IMR-90 (cell line): ENCODE measurements around the gene HOXA7. TPM values are rescaled to one million over a fixed set of nuclear protein-coding genes. Genes with fewer than 3 reads are reported as not detected.

Experiments
- ATAC-seq: fragments of 200-7000 bp; cut with Tn5 transposase; 2 replicates; pipeline ENCODE4 v1.9.1; 2020; ENCODE audit warnings: low read depth, mild to moderate bottlenecking, moderate library complexity
- BruUV-seq: library from RNA; stranded (reverse); fragments of 400-500 nt; replicated peaks from 2 replicates; lab custom pipeline; 2021; lab: Mats Ljungman, UMichigan
- CTCF ChIA-PET: fragments of 300-600 bp; formaldehyde crosslinking; extraction: SDS; loops from one replicate; lab custom pipeline; 2021; ENCODE audit warnings: antibody characterized with exemption; lab: Yijun Ruan, JAX
- POLR2A ChIA-PET: fragments of 300-600 bp; sonication (Branson Sonifier 250); formaldehyde crosslinking; loops from one replicate; lab custom pipeline; 2022; ENCODE audit warnings: antibody characterized with exemption; ENCODE audit not compliant: unreplicated experiment; lab: Charles Lee
- DNase-seq: peaks from one replicate; pipeline ENCODE4 v3.0.0; 2013
- H2AFZ ChIP-seq: replicated peaks from 2 replicates; pipeline ENCODE3; 2013; ENCODE audit warnings: low read length, mild to moderate bottlenecking; ENCODE audit not compliant: poor library complexity
- H2AK5ac ChIP-seq: 2 replicates; pipeline ENCODE4 v1.6.1; 2013; ENCODE audit warnings: low read depth, low read length, inconsistent platforms
- H2AK9ac ChIP-seq: replicated peaks from 2 replicates; pipeline ENCODE3; 2013; ENCODE audit warnings: mild to moderate bottlenecking, low read depth, low read length, moderate library complexity; ENCODE audit not compliant: poor library complexity
- H2BK120ac ChIP-seq: 2 replicates; pipeline ENCODE4 v1.6.1; 2013; ENCODE audit warnings: low read depth, low read length, inconsistent platforms
- H2BK15ac ChIP-seq: 3 replicates; pipeline ENCODE4 v1.6.1; 2013; ENCODE audit warnings: low read depth, low read length, inconsistent platforms
- H2BK20ac ChIP-seq: 2 replicates; pipeline ENCODE4 v1.6.1; 2013; ENCODE audit warnings: low read depth, mild to moderate bottlenecking, inconsistent platforms, low read length, moderate library complexity
- H2BK5ac ChIP-seq: 2 replicates; pipeline ENCODE4 v1.6.1; 2013; ENCODE audit warnings: mild to moderate bottlenecking, low read depth, low read length, inconsistent platforms; ENCODE audit not compliant: poor library complexity, severe bottlenecking
- H3K14ac ChIP-seq: replicated peaks from 2 replicates; pipeline ENCODE4 v1.6.1; 2013; ENCODE audit warnings: low read depth, low read length, inconsistent platforms
- H3K18ac ChIP-seq: 2 replicates; pipeline ENCODE4 v1.6.1; 2013; ENCODE audit warnings: low read depth, low read length, control low read depth
- H3K23ac ChIP-seq: 2 replicates; pipeline ENCODE4 v1.6.1; 2013; ENCODE audit warnings: low read depth, low read length, inconsistent platforms
- H3K27ac ChIP-seq: 2 replicates; pipeline ENCODE4 v1.5.1; 2013; ENCODE audit warnings: mild to moderate bottlenecking, control low read depth, low read length; ENCODE audit not compliant: insufficient read depth
- H3K27me3 ChIP-seq: 2 replicates; pipeline ENCODE4 v1.6.1; 2013; ENCODE audit warnings: low read length; ENCODE audit not compliant: control insufficient read depth, insufficient read depth
- H3K36me3 ChIP-seq: 2 replicates; pipeline ENCODE4 v1.6.1; 2013; ENCODE audit warnings: low read length, mixed read lengths; ENCODE audit not compliant: control insufficient read depth, insufficient read depth
- H3K4ac ChIP-seq: 2 replicates; pipeline ENCODE4 v1.6.1; 2013; ENCODE audit warnings: low read depth, low read length, inconsistent platforms
- H3K4me1 ChIP-seq: 2 replicates; pipeline ENCODE4 v1.6.1; 2013; ENCODE audit warnings: low read length, mixed read lengths; ENCODE audit not compliant: control insufficient read depth, insufficient read depth
- H3K4me2 ChIP-seq: 2 replicates; pipeline ENCODE4 v1.6.1; 2013; ENCODE audit warnings: low read depth, mild to moderate bottlenecking, control low read depth, low read length, moderate library complexity
- H3K4me3 ChIP-seq: 2 replicates; pipeline ENCODE4 v1.5.1; 2013; ENCODE audit warnings: low read depth, mild to moderate bottlenecking, control low read depth, low read length, moderate library complexity; ENCODE audit not compliant: insufficient read depth
- H3K56ac ChIP-seq: 2 replicates; pipeline ENCODE4 v1.6.1; 2013; ENCODE audit warnings: low read length, inconsistent platforms; ENCODE audit not compliant: insufficient read depth; ENCODE audit errors: extremely low read depth
- H3K79me1 ChIP-seq, 2 experiments: 2 replicates each; pipeline ENCODE4 v1.6.1; 2013; ENCODE audit warnings: low read length in 2 of 2, inconsistent platforms in 1 of 2, low read depth in 1 of 2
- H3K9ac ChIP-seq: 2 replicates; pipeline ENCODE4 v1.6.1; 2013; ENCODE audit warnings: low read depth, low read length, control low read depth
- H3K9me1 ChIP-seq: 2 replicates; pipeline ENCODE4 v1.6.1; 2013; ENCODE audit warnings: low read length, inconsistent platforms; ENCODE audit not compliant: insufficient read depth
- H3K9me3 ChIP-seq: 2 replicates; pipeline ENCODE4 v1.6.1; 2013; ENCODE audit warnings: low read length; ENCODE audit not compliant: control insufficient read depth, insufficient read depth
- H4K20me1 ChIP-seq: 2 replicates; pipeline ENCODE4 v1.6.1; 2013; ENCODE audit warnings: low read length, inconsistent platforms; ENCODE audit not compliant: insufficient read depth
- H4K5ac ChIP-seq: 2 replicates; pipeline ENCODE4 v1.6.1; 2013; ENCODE audit warnings: mild to moderate bottlenecking, low read depth, low read length, control low read depth
- H4K8ac ChIP-seq, 2 experiments: 2 replicates each; pipeline ENCODE4 v1.6.1; 2013; ENCODE audit warnings: low read depth in 2 of 2, low read length in 2 of 2, control low read depth in 1 of 2, inconsistent platforms in 1 of 2
- H4K91ac ChIP-seq: 2 replicates; pipeline ENCODE4 v1.6.1; 2013; ENCODE audit warnings: low read depth, low read length, inconsistent platforms; ENCODE audit not compliant: insufficient read depth
- FOS ChIP-seq: fragments of 150-350 bp; IDR thresholded peaks from 2 replicates; pipeline ENCODE4 v1.6.1; 2016; ENCODE audit warnings: low read depth, low read length
- NFE2L2 ChIP-seq: fragments of 150-350 bp; IDR thresholded peaks from 2 replicates; pipeline ENCODE4 v1.6.1; 2016; ENCODE audit warnings: low read depth, mild to moderate bottlenecking, low read length
- RAD21 ChIP-seq: IDR thresholded peaks from 2 replicates; pipeline ENCODE4 v1.6.1; 2012; ENCODE audit warnings: low read length, improper control_type of control experiment
- RFX5 ChIP-seq: IDR thresholded peaks from 2 replicates; pipeline ENCODE4 v1.8.0; 2012; ENCODE audit warnings: low read depth, mild to moderate bottlenecking, low read length, moderate library complexity
- WGBS, 2 experiments: methylation state at CpG; one replicate each; pipeline versions ENCODE4 v1.1.5 to v1.1.7; 2013; ENCODE audit warnings: missing lambda C conversion rate in 2 of 2; ENCODE audit not compliant: insufficient read length in 1 of 2; ENCODE audit errors: extremely low coverage in 2 of 2; 5-methylcytosine and 5-hydroxymethylcytosine counted together
- dilution Hi-C: fragments of 300-500 bp; cut with HindIII; formaldehyde crosslinking; loops from one replicate; pipeline ENCODE4 v1.14.3; 2018; ENCODE audit warnings: low sequenced_read_pairs; ENCODE audit not compliant: unreplicated experiment
- in situ Hi-C: fragments of 300-500 bp; cut with MboI; formaldehyde crosslinking; loops from 3 replicates; pipeline ENCODE4 v1.14.3; 2019; ENCODE audit warnings: low sequenced_read_pairs, inconsistent platforms, mixed read lengths
- intact Hi-C: fragments of 100-400 bp; cut with micrococcal nuclease; formaldehyde crosslinking; loops from 2 replicates; pipeline ENCODE4 v1.10.0; 2022
- polyA plus RNA-seq, 3 experiments: library from polyadenylated mRNA; depleted of rRNA; stranded (reverse); fragments of >200 nt; gene quantifications; 2 replicates each; pipeline ENCODE4 v1.2.3, GENCODE V29; 2012; ENCODE audit warnings: low replicate concordance in 1 of 3
- total RNA-seq: library from RNA; depleted of rRNA; stranded (reverse); fragments of >200 nt; gene quantifications from 2 replicates; pipeline ENCODE4 v1.2.3, GENCODE V29; 2012

The HOXA7 gene
- total and polyA plus RNA-seq, 2 of the 4 experiments (the other 2 are of a cell fraction): 0.18 to 1.7 TPM

- H3K4me2 ChIP-seq: peak overlapping the region; percentile 88
- 0 out of 2 replicates have a peak overlapping the region, but pooled peaks have one; percentile 8 for H3K14ac ChIP-seq
- BruUV-seq: no TSS peak
- 61% methylated on average over 32 of the region's 48 CpGs; no CpG with 5 or more reads in 1 of the 2 experiments for WGBS, 2 experiments
- ATAC-seq (no peak), DNase-seq (no peak)
- no peak overlapping the region for H2BK20ac ChIP-seq
- peak overlapping the region; percentile 38 for H2AFZ ChIP-seq
- H3K9ac ChIP-seq: peak overlapping the region; percentile 44; the same call in 1 of the 2 replicates
- intact Hi-C loops (no loop called here), dilution Hi-C loops (no loop called here), in situ Hi-C loops (loop anchor here (5.0 kb wide), 2 partner anchors 788 to 1303 kb away; no protein-coding TSS in a partner anchor)
- no peaks in the 10 kb centered on the region for H3K9me3 ChIP-seq
- H3K4me3 ChIP-seq: peak overlapping the region; percentile 69; the same call in 1 of the 2 replicates
- no peaks in the 10 kb centered on the region for H3K36me3 ChIP-seq
- H3K27me3 ChIP-seq: no peaks in the 10 kb centered on the region; the same call in 1 of the 2 replicates
- no peaks in the 10 kb centered on the region for H4K20me1 ChIP-seq
- H2AK9ac ChIP-seq: no peak overlapping the region
- TF ChIP-seq NFE2L2 (no peak), RAD21 (no peak), FOS (no peak), RFX5 (no peak)
- H2BK15ac ChIP-seq: no peak overlapping the region
- H3K56ac ChIP-seq: no peak overlapping the region
- peaks cover 3% of the 10 kb centered on the region; the same call in 1 of the 2 replicates for H3K9me1 ChIP-seq
- peak overlapping the region; percentile 6 to 90; a peak in 2 of 4 replicates for H4K8ac ChIP-seq
- H2BK120ac ChIP-seq: no peak overlapping the region
- H3K4ac ChIP-seq: 0 out of 2 replicates have a peak overlapping the region, but pooled peaks have one; percentile 3
- no peak overlapping the region for H2BK5ac ChIP-seq
- no peak overlapping the region; the same call in 1 of the 2 replicates for H4K5ac ChIP-seq
- H3K23ac ChIP-seq: peak overlapping the region; percentile 7; the same call in 1 of the 2 replicates
- H3K27ac ChIP-seq: peak overlapping the region; percentile 34
- 0 out of 4 replicates have a peak, but pooled peaks cover 0 to 10% of the 10 kb centered on the region in 2 experiments for H3K79me1 ChIP-seq
- POLR2A ChIA-PET: no interaction called here
- H3K18ac ChIP-seq: no peak overlapping the region
- no peak overlapping the region for H4K91ac ChIP-seq
- CTCF ChIA-PET: no interaction called here
- H2AK5ac ChIP-seq: no peak overlapping the region
- H3K4me1 ChIP-seq: peaks cover 6% of the 10 kb centered on the region; the same call in 1 of the 2 replicates
Observed at GRCh38 chr7:27154901-27155815, 1.3 kb downstream of the HOXA7 start.
